H9 (cell line): Measurements from ENCODE around the gene ZNF678. TPM values are rescaled to one million over a fixed set of nuclear protein-coding genes. Genes with fewer than 3 reads are reported as not detected.

ENCODE experiments used
- DNase-seq: peaks from one replicate; pipeline ENCODE4 v3.0.0-alpha.2; 2017
- H2AFZ ChIP-seq: one replicate; pipeline ENCODE4 v1.6.1; 2013; ENCODE audit warnings: mild to moderate bottlenecking, low read length, control low read depth, moderate library complexity
- H2AK5ac ChIP-seq: 2 replicates; pipeline ENCODE4 v1.6.1; 2013; ENCODE audit warnings: low read length, control low read depth, mixed read lengths; ENCODE audit not compliant: insufficient read length
- H2BK120ac ChIP-seq: one replicate; pipeline ENCODE4 v1.6.1; 2013; ENCODE audit warnings: low read depth, mild to moderate bottlenecking, low read length, control low read depth, inconsistent platforms; ENCODE audit not compliant: poor library complexity, severe bottlenecking
- H2BK12ac ChIP-seq: 2 replicates; pipeline ENCODE4 v1.6.1; 2013; ENCODE audit warnings: low read length, control low read depth, mixed read lengths, low read depth; ENCODE audit not compliant: insufficient read length
- H2BK15ac ChIP-seq: 2 replicates; pipeline ENCODE4 v1.6.1; 2013; ENCODE audit warnings: low read depth, low read length, control low read depth
- H2BK20ac ChIP-seq: one replicate; pipeline ENCODE4 v1.6.1; 2013; ENCODE audit warnings: low read depth, mild to moderate bottlenecking, low read length, control low read depth, inconsistent platforms; ENCODE audit not compliant: poor library complexity, severe bottlenecking
- H2BK5ac ChIP-seq: 2 replicates; pipeline ENCODE4 v1.6.1; 2013; ENCODE audit warnings: low read length, control low read depth, mixed read lengths; ENCODE audit not compliant: insufficient read length
- H3K14ac ChIP-seq: 2 replicates; pipeline ENCODE4 v1.6.1; 2013; ENCODE audit warnings: low read length, control low read depth; ENCODE audit not compliant: insufficient read depth
- H3K18ac ChIP-seq: 2 replicates; pipeline ENCODE4 v1.6.1; 2013; ENCODE audit warnings: low read depth, mild to moderate bottlenecking, mixed read lengths, low read length, control low read depth; ENCODE audit not compliant: insufficient read length
- H3K23ac ChIP-seq: 2 replicates; pipeline ENCODE4 v1.6.1; 2013; ENCODE audit warnings: low read length, control low read depth, mixed read lengths, low read depth; ENCODE audit not compliant: insufficient read length
- H3K23me2 ChIP-seq: 2 replicates; pipeline ENCODE4 v1.6.1; 2013; ENCODE audit warnings: low read depth, mild to moderate bottlenecking, mixed read lengths, low read length, control low read depth; ENCODE audit not compliant: insufficient read length, poor library complexity, severe bottlenecking
- H3K27ac ChIP-seq: 2 replicates; pipeline ENCODE4 v1.5.1; 2013; ENCODE audit warnings: low read length, control low read depth, mixed read lengths, low read depth; ENCODE audit not compliant: insufficient read length
- H3K27me3 ChIP-seq: 2 replicates; pipeline ENCODE4 v1.6.1; 2013; ENCODE audit warnings: low read length, control low read depth, inconsistent platforms; ENCODE audit not compliant: insufficient read depth
- H3K4ac ChIP-seq: 2 replicates; pipeline ENCODE4 v1.6.1; 2013; ENCODE audit warnings: low read depth, mild to moderate bottlenecking, control low read depth, inconsistent platforms, low read length, moderate library complexity
- H3K4me1 ChIP-seq: 2 replicates; pipeline ENCODE4 v1.6.1; 2013; ENCODE audit warnings: low read length, control low read depth, inconsistent platforms; ENCODE audit not compliant: insufficient read depth
- H3K4me2 ChIP-seq: 2 replicates; pipeline ENCODE4 v1.6.1; 2013; ENCODE audit warnings: low read length, control low read depth, mixed read lengths; ENCODE audit not compliant: insufficient read length, insufficient read depth
- H3K56ac ChIP-seq: 2 replicates; pipeline ENCODE4 v1.6.1; 2013; ENCODE audit warnings: low read depth, mild to moderate bottlenecking, mixed read lengths, low read length, control low read depth; ENCODE audit not compliant: insufficient read length
- H3K79me1 ChIP-seq: 2 replicates; pipeline ENCODE4 v1.6.1; 2013; ENCODE audit warnings: low read depth, mild to moderate bottlenecking, moderate library complexity, low read length, control low read depth, inconsistent platforms; ENCODE audit not compliant: insufficient read depth, poor library complexity, severe bottlenecking
- H3K79me2 ChIP-seq: 2 replicates; pipeline ENCODE4 v1.6.1; 2013; ENCODE audit warnings: low read length, control low read depth, inconsistent platforms; ENCODE audit not compliant: insufficient read depth
- H3K9ac ChIP-seq: 2 replicates; pipeline ENCODE4 v1.6.1; 2013; ENCODE audit warnings: low read length, control low read depth, mixed read lengths; ENCODE audit not compliant: insufficient read length; ENCODE audit errors: extremely low read depth
- H3K9me3 ChIP-seq: one replicate; pipeline ENCODE4 v1.6.1; 2013; ENCODE audit warnings: low read depth, low read length, inconsistent platforms; ENCODE audit not compliant: control insufficient read depth
- H3T11ph ChIP-seq: one replicate; pipeline ENCODE4 v1.6.1; 2013; ENCODE audit warnings: mild to moderate bottlenecking, low read length, control low read depth, inconsistent platforms
- H4K20me1 ChIP-seq: one replicate; pipeline ENCODE4 v1.6.1; 2013; ENCODE audit not compliant: control insufficient read depth, insufficient read length, insufficient read depth
- H4K5ac ChIP-seq: 2 replicates; pipeline ENCODE4 v1.6.1; 2013; ENCODE audit warnings: low read depth, mild to moderate bottlenecking, mixed read lengths, low read length, control low read depth; ENCODE audit not compliant: insufficient read length
- H4K8ac ChIP-seq: replicated peaks from 2 replicates; pipeline ENCODE4 v1.6.1; 2013; ENCODE audit warnings: low read length, control low read depth, mixed read lengths, low read depth; ENCODE audit not compliant: insufficient read length
- H4K91ac ChIP-seq: 2 replicates; pipeline ENCODE4 v1.6.1; 2013; ENCODE audit warnings: low read depth, mild to moderate bottlenecking, moderate library complexity, mixed read lengths, low read length, control low read depth; ENCODE audit not compliant: insufficient read length
- H3K27ac Mint-ChIP-seq, 3 experiments: 2 replicates in 2 of 3; 3 replicates in 1 of 3; pipeline ENCODE4 v1.8.0; 2020 to 2021; ENCODE audit warnings: mixed read lengths in 3 of 3, mild to moderate bottlenecking in 1 of 3, moderate library complexity in 1 of 3
- H3K27me3 Mint-ChIP-seq: 2 replicates; pipeline ENCODE4 v1.8.0; 2021; ENCODE audit warnings: low read depth, mild to moderate bottlenecking, moderate library complexity, mixed read lengths
- H3K36me3 Mint-ChIP-seq, 3 experiments: 2 replicates in 2 of 3; 3 replicates in 1 of 3; pipeline ENCODE4 v1.8.0; 2020 to 2021; ENCODE audit warnings: low read depth in 3 of 3, mixed read lengths in 3 of 3; ENCODE audit not compliant: insufficient read depth in 1 of 3
- H3K4me1 Mint-ChIP-seq, 2 experiments: 2 replicates each; pipeline ENCODE4 v1.8.0; 2020; ENCODE audit warnings: mixed read lengths in 2 of 2
- H3K4me3 Mint-ChIP-seq, 2 experiments: 2 replicates in 1 of 2; 3 replicates in 1 of 2; pipeline ENCODE4 v1.8.0; 2020 to 2021; ENCODE audit warnings: mild to moderate bottlenecking in 2 of 2, mixed read lengths in 2 of 2, moderate library complexity in 1 of 2
- H3K9me3 Mint-ChIP-seq, 2 experiments: 2 replicates in 1 of 2; 3 replicates in 1 of 2; pipeline ENCODE4 v1.8.0; 2020; ENCODE audit warnings: mild to moderate bottlenecking in 2 of 2, mixed read lengths in 2 of 2, moderate library complexity in 1 of 2
- WGBS: extraction: QIAGEN DNeasy Blood & Tissue Kit; methylation state at CpG from one replicate; pipeline ENCODE4 v1.1.7; 2013; ENCODE audit warnings: missing lambda C conversion rate, low lambda C conversion rate, mixed read lengths; ENCODE audit not compliant: insufficient read length; ENCODE audit errors: extremely low coverage; 5-methylcytosine and 5-hydroxymethylcytosine counted together
- total RNA-seq: library from RNA; stranded (reverse); gene quantifications from 2 replicates; pipeline ENCODE4 v1.2.1, GENCODE V29; 2021
- TF ChIP-seq, protein P1 (sequence below): fragments of 200-600 bp; sonication (generic); conservative IDR thresholded peaks from 3 replicates; pipeline ENCODE4 v1.8.0; 2021; ENCODE audit warnings: antibody characterized with exemption, mild to moderate bottlenecking

Gene ZNF678
- total RNA-seq, 1 experiment from 2014 or later = 25.3 TPM

- Mint-ChIP-seq H3K36me3 (peaks cover 0 to 7% (median 3%) of the 10 kb centered on the region in 3 experiments; a peak in 6 of 7 replicates), H3K4me1 (peaks cover 0 to 11% of the 10 kb centered on the region in 2 experiments; a peak in 3 of 4 replicates), H3K27ac (no peak overlapping the region), H3K9me3 (peaks cover 10 to 17% of the 10 kb centered on the region in 2 experiments; a peak in 4 of 5 replicates), H3K4me3 (no peak overlapping the region), H3K27me3 (peaks cover 13% of the 10 kb centered on the region)
- no peaks in the 10 kb centered on the region for H3K9me3 ChIP-seq
- H3K56ac ChIP-seq = no peak overlapping the region
- H4K91ac ChIP-seq = no peak overlapping the region
- TF ChIP-seq, protein P1, sequence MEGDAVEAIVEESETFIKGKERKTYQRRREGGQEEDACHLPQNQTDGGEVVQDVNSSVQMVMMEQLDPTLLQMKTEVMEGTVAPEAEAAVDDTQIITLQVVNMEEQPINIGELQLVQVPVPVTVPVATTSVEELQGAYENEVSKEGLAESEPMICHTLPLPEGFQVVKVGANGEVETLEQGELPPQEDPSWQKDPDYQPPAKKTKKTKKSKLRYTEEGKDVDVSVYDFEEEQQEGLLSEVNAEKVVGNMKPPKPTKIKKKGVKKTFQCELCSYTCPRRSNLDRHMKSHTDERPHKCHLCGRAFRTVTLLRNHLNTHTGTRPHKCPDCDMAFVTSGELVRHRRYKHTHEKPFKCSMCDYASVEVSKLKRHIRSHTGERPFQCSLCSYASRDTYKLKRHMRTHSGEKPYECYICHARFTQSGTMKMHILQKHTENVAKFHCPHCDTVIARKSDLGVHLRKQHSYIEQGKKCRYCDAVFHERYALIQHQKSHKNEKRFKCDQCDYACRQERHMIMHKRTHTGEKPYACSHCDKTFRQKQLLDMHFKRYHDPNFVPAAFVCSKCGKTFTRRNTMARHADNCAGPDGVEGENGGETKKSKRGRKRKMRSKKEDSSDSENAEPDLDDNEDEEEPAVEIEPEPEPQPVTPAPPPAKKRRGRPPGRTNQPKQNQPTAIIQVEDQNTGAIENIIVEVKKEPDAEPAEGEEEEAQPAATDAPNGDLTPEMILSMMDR = no peak
- no peaks in the 10 kb centered on the region for H3K27me3 ChIP-seq
- H3K23ac ChIP-seq = no peak overlapping the region
- H3K27ac ChIP-seq = no peak overlapping the region
- no peaks in the 10 kb centered on the region for H4K20me1 ChIP-seq
- H2AFZ ChIP-seq = no peak overlapping the region
- H3K18ac ChIP-seq = no peak overlapping the region
- no peaks in the 10 kb centered on the region for H3K79me1 ChIP-seq
- H3T11ph ChIP-seq = no peak overlapping the region
- no peak overlapping the region for H2BK15ac ChIP-seq
- no peak overlapping the region for H2BK5ac ChIP-seq
- no peak overlapping the region for H2BK120ac ChIP-seq
- no CpG with 5 or more reads among the region's 27 CpGs for WGBS
- H4K8ac ChIP-seq = no peak overlapping the region
- no peak overlapping the region for H2BK12ac ChIP-seq
- no peak overlapping the region for H2AK5ac ChIP-seq
- H3K23me2 ChIP-seq = peaks cover 5% of the 10 kb centered on the region
- H4K5ac ChIP-seq = no peak overlapping the region
- H2BK20ac ChIP-seq = no peak overlapping the region
- H3K4ac ChIP-seq = no peak overlapping the region
- no peak overlapping the region for H3K14ac ChIP-seq
- no peak overlapping the region for H3K9ac ChIP-seq
- no peak overlapping the region for H3K4me2 ChIP-seq
- no peak for DNase-seq
- H3K4me1 ChIP-seq = no peaks in the 10 kb centered on the region
- H3K79me2 ChIP-seq = 0 out of 2 replicates have a peak, but pooled peaks cover 2% of the 10 kb centered on the region
Measured at GRCh38 chr1:227559499-227559898, 3.9 kb upstream of the ZNF678 start.
